SKM-1 (cell line): ENCODE measurements around the gene TBX18.

ENCODE experiments used
- DNase-seq: peaks from one replicate; lab custom pipeline; 2025; ENCODE audit not compliant: unreplicated experiment; lab: John Stamatoyannopoulos, UW

TBX18 gene

GRCh38 chr6:84764332-84765049, at the start of gene TBX18:
TBX18 (minus strand) TSS chr6:84764598; CDS start chr6:84764181, 417 bp downstream.
- DNase-seq: no peak

- DNase-seq: no peak
Observed at GRCh38 chr6:84811351-84811750, 47.0 kb upstream of the TBX18 start.

GRCh38 chr6:84809455-84809854, 45.1 kb upstream of the TBX18 start:
- DNase-seq: no peak

GRCh38 chr6:84808491-84809061, 44.2 kb upstream of the TBX18 start:
- no peak for DNase-seq

- no peak for DNase-seq
Observed at GRCh38 chr6:84805145-84805544, 40.7 kb upstream of the TBX18 start.

GRCh38 chr6:84804720-84805119, 40.3 kb upstream of the TBX18 start:
- DNase-seq: no peak

GRCh38 chr6:84801250-84801649, 36.9 kb upstream of the TBX18 start:
- no peak for DNase-seq

GRCh38 chr6:84798257-84798656, 33.9 kb upstream of the TBX18 start:
- DNase-seq: no peak

- DNase-seq: no peak
Observed at GRCh38 chr6:84796343-84796742, 31.9 kb upstream of the TBX18 start.

GRCh38 chr6:84791927-84792326, 27.5 kb upstream of the TBX18 start:
- DNase-seq: no peak

- no peak for DNase-seq
Observed at GRCh38 chr6:84791233-84791632, 26.8 kb upstream of the TBX18 start.

GRCh38 chr6:84789170-84789569, 24.8 kb upstream of the TBX18 start:
- DNase-seq: no peak

GRCh38 chr6:84788689-84789088, 24.3 kb upstream of the TBX18 start:
- no peak for DNase-seq

GRCh38 chr6:84785671-84786070, 21.3 kb upstream of the TBX18 start:
- DNase-seq: no peak

GRCh38 chr6:84779917-84780316, 15.5 kb upstream of the TBX18 start:
- no peak for DNase-seq

- DNase-seq: no peak
Observed at GRCh38 chr6:84779380-84779779, 15.0 kb upstream of the TBX18 start.

GRCh38 chr6:84777888-84778287, 13.5 kb upstream of the TBX18 start:
- DNase-seq: no peak

GRCh38 chr6:84776392-84776791, 12.0 kb upstream of the TBX18 start:
- DNase-seq: no peak

- DNase-seq: no peak
Observed at GRCh38 chr6:84775751-84776150, 11.4 kb upstream of the TBX18 start.

- DNase-seq: no peak
Observed at GRCh38 chr6:84774985-84775284, 10.5 kb upstream of the TBX18 start.

GRCh38 chr6:84774157-84774984, 10.0 kb upstream of the TBX18 start:
- no peak for DNase-seq

GRCh38 chr6:84773431-84774156, 9.2 kb upstream of the TBX18 start:
- no peak for DNase-seq
